Activated gamma-delta T cell treated with Interleukin-2 at 50 U/mL for 16 hours (primary cell): ENCODE measurements around the gene FGF19.
"Not testable (repeated sequence)": the region's sequence is repeated elsewhere in the genome, so short reads cannot be mapped to it uniquely, and the experiment has no call there.

Experiments
- DNase-seq: peaks from one replicate; pipeline ENCODE4 v3.0.0-alpha.2; 2020

Gene FGF19

DNA sequence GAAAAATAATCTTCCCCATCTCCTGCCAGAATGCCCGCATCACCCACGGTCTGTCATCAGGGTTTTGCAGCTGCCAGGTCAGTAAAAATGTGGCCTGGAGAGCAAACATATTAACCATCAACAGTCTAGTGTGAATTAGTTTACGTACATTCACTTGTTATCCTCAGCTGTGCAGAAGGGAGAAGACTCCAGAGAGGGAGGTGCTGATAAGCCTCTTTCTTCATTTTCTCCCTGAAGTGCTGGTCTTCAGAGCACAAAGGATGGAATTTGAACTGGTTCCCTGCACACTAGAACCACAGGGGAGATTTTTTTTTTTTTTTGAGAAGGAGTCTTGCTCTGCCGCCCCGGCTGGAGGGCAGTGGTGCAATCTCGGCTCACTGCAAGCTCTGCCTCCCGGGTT lies 8.2 kb downstream of the FGF19 start:
- no peak for DNase-seq

DNA sequence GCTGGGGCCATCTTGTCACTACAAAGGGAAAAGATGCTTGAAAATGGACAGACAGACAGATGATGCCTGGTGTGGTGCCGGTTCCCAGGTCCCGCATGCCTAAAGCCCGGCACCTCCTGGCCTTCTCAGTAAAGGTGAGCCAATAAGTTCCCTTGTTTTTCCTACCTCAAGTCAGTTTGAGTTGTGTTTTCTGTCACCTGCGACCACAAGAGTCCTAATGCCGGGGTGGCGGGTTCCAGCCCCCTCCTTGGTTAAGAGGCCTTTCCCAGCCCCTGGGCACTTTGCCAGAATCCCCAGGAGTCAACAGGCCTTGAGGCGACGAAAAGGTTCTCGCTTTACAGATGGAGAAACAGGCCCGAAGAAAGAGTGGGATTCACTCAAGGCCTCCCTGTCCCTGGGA lies 9.0 kb downstream of the FGF19 start:
- no peak for DNase-seq

DNA sequence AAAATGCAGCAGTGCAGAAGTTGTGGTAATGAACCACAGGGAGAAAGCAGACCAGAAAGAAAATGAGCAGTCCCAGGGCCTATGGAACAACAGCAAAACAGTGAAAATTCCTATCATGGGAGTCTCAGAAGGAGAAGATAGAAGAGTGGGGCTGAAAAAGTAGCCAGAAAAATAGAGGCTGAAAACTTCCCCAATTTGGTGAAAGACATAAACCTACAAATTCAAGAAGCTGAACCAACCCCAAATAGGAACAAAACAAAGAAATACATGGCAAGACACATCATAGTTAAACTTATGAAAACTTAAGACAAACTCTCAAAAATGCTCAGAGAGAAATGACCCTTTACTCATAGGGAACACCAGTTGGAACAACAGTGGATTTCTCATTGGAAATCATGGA lies 11.4 kb downstream of the FGF19 start:
- no peak for DNase-seq

DNA sequence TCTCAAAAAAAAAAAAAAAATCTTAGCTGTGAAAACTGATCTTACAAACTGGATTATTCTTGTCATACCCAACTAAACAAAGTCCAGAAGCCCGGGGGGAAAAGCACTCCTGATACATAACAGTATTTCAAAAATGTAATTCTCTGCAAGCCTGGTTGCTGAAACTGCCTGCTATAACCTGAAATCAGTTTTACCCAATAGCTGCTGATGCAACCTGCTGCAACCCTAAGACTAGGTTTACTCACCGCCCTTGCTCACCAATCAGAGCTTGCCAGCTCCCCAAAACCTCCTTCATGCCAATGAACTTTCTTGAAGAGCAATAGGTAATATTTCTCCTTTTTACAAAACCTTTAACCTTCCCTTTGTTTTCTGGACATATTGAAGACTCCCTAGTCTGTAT lies 12.4 kb downstream of the FGF19 start:
- no peak for DNase-seq

DNA sequence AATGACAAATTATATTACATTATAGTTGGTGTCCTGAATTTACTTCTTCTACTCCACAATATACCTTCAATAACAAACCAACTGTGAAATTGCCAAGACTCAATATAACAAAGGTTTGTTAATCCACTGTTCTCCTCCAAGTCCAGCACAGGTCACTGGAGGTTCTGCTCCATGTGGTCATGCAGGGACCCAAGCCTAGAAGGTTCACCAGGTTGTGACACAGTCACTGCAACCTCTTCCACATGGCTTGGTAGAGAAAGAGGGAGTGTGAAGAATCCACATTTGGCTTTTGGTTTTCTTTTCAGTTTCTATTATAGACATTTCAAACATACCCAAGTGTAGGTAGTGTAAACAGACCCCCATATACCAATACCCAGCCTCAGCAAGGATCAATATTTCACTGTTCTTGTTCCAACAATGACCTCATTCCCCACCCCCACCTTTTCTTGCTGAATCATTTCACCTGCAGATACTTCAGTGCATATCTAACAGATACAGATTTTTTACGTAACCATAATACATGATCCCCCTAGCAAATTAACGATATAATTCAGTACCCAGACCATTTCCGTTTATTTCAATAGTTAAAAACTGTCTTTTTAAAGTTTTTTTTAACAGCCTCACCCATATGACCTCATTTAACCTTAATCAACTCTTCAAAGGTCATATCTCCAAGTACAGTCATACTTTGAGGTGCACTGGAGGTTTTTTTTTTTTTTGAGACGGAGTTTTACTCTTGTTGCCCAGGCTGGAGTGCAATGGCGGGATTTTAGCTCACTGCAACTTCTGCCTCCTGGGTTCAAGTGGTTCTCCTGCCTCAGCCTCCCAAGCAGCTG lies 14.1 kb downstream of the FGF19 start:
- no peak for DNase-seq

DNA sequence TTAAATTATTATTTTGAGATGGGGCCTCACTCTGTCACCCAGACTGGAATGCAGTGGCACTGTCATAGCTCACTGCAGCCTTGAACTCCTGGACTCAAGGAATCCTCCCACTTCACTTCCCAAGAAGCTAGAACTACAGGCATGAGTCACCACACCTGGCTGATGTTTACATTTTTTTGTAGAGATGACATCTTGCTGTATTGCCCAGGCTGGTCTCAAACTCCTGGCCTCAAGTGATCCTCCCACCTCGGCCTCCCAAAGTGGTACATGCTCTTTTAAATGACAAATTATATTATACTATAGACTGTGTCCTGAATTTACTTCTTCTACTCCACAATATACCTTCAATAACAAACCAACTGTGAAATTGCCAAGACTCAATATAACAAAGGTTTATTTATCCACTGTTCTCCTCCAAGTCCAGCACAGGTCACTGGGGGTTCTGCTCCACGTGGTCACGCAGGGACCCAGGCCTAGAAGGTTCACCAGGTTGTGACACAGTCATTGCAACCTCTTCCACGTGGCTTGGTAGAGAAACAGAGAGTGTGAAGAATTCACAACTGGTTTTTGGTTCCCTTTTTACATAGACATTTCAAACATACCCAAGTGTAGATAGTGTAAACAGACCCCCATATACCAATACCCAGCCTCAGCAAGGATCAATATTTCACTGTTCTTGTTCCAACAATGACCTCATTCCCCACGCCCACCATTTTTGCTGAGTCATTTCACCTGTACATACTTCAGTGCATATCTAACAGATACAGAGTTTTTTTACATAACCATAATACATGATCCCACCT lies 15.7 kb downstream of the FGF19 start:
- not testable (repeated sequence) for DNase-seq

DNA sequence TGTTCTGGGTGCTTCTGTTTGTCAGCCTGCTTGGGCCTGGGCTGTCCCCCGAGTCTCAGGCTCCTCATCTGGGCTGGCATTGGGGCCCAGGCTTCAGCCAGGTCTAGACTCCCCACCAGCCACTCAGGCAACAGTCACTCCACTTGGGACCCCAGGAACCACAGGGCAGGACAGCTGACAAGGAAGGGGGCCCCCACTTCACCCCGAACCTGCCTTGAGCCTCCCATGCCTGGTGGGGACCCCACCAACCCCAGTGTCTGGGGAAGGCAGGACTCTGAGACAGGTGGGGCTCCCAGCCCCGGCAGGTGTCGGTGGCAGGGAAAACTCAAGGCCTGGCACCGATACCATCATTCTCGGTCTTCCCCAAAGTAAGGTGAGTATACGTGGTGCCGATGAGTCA lies 17.0 kb downstream of the FGF19 start:
- DNase-seq: no peak

DNA sequence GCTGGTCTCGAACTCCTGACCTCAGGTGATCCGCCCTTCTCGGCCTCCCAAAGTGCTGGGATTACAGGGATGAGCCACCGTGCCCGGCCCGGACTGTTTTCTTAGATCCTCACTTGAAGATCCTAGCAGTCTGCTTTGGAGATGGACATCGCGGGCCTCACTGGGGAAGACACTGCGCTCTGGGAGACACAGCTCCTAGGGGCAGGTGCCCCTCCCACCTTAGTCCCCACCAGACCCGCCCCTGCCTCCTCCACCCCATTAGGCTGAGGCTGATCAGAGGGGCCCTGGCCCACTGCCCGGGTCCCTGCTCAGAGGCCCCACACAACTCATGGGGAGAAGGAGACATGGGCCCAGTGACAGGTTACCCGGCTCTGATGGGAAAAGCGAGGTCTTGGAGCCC lies 17.4 kb downstream of the FGF19 start:
- DNase-seq: no peak

DNA sequence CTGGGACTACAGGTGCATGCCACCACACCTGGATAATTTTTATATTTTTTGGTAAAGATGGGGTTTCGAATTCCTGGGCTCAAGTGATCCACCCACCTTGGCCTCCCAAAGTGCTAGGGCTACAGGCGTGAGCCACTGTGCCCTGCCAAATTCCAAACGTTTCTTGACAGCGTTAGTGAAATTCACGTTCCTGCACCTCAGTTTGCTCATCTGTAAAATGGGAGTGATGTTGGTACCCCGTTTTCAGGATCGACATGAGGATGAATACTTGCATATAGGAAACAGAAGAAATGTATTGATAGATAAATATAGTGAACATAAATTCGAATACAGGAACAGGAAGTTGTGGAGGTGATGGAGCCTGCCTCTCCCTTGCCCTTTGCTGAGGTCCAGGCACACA lies 18.5 kb downstream of the FGF19 start:
- no peak for DNase-seq

DNA sequence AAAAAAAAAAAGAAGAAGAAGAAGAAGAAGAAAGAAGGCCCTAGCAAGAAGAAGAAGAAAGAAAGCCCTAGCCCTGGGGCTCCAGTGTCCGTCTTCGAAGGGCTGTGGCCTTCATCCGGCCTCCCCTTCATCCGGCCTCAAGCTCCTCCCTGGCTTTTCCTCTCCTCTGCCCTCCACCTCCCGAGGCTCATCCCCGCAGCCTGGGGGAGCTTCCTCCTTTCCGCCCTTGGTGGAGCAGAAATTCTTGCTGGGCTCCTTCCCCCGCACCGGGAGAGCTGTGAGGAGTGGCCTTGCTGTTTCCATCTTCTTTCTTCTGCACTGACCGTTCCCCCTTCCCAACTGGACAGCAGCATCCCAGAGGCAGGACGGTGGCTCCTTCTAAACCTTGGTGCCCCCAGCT lies 19.2 kb downstream of the FGF19 start:
- no peak for DNase-seq

DNA sequence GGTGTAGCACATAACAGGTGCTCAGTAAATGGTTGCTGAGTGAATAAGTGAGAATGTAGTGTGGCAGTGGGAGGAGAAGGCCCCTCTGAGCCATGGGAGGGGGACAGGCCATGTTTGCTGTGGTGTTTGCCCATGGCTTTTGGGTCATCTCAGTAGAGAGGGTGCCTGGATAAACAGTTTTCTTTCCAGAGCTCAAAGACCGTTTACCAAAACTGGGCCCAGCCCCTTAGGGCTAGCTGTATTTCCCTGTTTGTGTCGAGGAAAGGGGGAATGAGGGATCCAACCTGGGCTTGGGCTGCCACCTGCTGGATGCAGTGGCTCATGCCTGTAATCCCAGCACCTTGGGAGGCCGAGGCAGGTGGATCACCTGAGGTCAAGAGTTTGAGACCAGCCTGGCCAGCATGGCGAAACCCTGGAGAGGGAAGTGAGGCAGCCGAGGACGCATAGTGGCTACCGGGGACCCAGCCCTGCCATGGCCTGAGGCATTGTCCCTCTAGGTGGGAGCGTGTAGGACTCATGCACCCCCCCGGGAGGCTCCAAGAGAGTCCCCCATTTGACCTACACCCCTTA lies 20.0 kb downstream of the FGF19 start:
- DNase-seq: no peak

DNA sequence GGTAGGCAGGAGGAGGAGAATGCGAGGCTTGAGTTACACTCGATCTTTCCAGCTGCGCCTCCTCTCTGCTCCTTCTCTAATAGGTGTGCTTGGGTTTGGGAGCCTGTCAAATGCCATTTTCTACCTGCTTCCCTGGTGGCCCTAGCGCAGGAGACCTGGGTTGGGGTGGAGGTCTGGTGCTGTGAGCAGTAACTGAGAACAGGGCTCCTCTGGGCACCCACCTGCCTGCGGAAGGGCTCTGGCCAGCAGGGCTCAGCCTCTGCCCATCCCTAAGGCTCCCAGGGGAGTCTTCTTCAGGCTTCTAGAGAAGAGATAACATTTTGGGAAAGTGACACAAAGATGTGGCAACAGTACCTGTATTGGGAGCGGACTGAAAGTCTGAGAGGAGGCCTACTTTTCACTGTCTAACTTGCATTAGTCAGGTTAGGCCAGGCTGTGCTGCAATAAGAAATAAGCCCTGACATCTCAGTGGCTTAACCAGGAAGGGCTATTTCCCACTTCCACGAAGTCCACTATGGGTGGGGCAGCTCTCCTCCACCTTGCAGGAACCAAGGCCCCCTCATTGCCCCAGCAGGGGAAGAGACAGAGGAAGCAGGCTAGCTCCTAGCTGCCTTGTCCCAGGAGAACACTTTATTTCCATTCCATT lies 21.0 kb downstream of the FGF19 start:
- no peak for DNase-seq

DNA sequence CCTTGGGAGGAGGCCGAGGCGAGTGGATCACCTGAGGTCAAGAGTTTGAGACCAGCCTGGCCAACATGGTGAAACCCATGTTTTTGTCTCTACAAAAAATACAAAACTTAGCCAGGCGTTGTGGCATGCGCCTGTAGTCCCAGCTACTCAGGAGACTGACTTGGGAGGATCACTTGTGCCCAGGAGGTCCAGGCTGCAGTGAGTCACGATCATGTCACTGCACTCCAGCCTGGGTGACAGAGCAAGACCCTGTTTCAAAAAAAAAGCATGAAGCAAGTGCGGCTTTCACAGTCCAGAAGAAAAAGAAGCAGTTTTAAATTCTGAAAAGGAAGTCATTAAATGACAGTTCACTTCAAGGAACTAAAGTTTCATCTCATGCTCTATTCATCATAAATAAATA lies 21.6 kb downstream of the FGF19 start:
- DNase-seq: no peak

DNA sequence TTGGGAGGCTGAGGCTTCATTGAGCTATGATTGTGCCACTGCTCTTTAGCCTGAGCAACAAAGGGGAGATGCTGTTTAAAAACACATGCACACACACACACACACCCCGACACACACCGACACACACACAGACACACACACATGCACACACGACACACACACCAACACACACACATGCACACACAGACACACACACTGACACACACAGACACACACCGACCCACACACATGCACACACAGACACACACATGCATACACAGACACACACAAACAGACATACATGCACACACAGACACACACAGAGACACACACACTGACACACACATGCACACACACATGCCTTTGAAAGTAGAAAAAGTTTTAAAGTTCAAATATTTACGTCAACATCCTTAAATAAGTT lies 23.1 kb downstream of the FGF19 start:
- DNase-seq: no peak

DNA sequence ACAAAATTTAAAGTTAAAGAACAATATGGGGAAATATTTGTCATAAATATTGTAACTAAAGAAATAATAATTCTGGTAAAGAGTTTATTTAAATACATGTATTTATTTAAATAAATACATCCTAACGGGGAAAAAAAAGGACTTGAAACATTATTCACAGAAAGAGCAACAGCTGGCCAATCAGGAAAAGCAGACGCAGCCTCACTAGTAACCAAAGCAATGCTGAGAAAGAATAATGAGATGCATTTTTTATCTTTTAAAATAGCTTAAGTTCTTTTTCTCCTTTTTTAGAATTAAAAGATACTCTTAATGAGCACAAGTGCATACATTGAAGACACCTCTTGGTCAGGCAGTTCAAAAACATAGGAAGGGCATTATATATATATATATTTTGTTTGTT lies 26.1 kb downstream of the FGF19 start:
- no peak for DNase-seq

DNA sequence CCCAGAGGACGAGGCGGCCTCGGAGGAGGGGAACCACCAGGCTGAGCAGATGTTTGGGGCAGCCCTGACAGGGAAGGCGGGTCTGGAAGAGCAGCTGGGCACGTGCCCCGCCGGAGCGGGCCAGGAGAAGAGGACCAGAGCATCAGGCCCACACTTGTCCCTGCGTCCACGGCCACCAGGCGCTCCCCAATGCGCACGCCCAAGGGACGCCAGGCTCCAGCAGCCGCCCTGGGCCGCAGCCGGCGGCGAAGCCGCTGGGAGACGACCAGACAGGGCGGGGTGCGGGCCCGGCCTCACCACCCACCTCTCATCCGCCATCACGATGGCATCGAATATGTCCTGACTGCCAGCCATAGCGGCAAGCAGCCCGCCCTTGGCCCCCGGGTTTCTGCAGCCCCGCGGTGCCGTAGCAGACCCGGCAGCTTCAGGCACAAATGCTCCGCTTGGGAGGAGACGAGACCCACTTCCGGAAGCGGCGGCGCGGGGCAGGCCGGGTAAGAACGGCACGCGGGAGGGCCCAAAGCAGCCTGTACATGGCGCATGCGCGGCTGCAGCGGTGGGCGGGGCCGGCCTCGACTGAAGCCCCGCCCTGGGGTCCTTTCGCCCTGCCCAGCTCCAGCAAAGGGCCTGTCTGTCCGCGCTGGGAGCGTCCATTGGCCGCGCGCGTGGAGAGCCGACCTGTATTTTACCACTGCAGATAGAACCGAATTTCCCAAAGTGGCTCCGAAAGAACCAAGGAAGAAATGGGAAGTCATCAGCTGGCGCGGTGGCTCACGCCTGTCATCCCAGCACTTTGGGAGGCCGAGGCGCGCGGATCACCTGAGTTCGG lies 28.7 kb downstream of the FGF19 start, which contains the start of gene LTO1:
Gene LTO1 (minus strand): TSS at position 468 of the 829 bp plus-strand sequence. CDS start 114 bp downstream, at position 354.
- DNase-seq: peak; percentile 95

DNA sequence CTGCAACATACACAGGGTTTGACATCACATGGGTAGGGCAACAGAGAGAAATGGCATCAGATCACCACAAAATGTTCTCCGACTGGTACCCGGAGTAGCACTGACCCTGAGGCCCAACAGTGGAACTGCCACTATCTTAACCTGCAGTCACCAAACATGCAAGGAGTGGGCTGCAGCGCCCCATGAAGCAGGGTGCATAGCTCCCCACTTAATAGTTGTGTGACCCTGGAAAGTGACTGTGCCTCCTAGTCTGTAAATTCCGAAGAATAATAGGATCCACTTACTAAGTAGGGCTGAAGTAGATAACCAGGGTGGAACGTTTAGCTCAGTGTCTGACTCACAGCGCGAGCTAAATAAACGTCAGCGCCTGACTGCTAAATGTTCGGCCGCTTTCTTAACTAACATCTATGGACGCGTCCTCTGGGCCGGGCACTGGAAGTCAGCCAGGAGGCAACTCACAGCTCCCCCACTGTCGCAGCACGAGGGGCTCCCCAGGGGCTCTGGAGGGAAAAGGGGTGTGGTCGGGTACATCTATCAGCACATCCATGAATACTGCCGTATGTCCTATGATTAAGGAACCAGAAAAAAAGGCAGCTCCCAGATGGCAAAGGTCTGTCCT lies 29.4 kb downstream of the FGF19 start:
- DNase-seq: no peak

DNA sequence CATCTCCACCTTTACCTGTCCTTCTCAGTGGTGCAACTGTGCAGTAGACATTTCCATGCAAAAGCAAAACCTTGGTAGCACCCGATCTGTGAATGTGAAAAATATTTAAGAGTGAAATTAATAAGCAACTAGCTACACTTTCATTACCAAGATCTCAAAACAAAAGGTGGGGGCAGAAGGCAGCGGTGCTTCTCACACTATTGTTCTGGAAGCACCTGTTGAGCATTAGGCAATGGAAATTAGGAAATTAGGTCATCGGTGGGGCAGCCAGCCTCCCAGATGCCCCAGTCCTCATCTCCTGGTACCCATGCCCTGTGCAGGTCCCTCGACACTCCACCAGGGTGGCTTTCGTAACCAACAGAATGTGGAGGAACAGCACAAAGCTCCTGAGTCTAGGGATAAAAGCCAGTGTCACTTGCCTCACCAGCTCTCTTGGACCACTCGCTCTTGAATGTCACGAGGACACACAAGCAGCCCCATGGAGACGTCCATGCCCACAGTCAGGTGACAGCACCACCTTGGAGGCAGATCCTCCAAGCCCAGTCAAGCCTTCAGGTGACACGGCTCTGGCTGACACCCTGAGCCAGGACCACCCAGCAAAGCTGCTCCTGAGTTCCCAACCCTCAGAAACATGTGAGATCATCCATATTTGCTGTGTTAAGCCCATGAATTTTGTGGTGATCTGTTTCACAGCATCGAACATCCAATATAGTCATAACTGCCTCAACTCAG lies 31.9 kb downstream of the FGF19 start:
- no peak for DNase-seq

DNA sequence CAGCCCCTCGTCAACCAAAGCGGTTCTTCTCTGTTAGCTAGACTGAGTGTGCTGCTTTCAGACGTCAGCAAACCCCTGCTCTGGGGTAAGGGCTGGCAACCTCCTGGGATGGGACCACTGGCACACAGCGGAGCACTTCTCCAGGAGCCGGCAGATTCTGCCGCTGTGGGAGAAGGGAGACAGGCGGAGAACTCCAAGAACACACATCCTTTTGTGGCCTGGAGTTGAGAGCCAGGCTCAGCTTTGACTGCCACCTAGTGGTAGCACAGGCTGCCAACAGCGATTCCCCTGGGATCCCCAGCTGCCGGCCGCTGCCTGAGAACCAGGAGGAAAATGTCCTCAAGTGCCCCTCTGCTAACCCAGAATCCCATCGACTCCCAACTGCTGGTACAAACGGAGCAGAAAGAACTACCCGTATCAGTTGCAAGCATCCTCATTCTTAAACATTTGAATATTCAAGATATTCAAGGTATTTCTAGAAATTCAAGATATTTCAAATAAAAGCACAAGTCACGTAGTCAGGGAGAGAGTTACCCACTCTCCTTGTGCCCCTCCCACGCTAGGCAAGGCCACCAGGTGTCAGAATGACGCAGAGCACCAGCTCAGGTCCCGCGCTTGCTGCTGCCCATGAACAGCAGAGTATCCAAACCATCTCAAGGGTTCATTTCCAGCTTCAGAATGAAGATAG lies 33.5 kb downstream of the FGF19 start:
- DNase-seq: peak; percentile 49

DNA sequence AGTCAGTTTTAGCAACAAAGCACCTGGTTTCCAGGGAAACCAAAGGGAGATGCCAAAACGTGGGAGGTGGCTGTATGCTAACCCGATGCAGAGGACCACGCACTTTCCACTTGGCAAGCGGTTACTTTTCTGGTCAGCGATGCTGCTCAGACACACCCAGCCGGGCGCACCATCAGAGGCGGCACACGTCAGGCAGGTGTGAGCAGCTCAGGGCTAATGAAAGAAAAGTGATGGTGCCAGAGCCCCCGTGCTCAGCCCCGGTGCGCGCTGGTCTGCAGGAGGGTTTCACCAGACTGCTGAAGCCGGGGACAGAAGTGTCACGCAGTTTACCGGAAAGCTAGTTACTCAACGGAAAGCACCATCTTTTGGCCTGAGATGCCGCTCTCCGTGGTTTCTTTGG lies 34.3 kb downstream of the FGF19 start:
- DNase-seq: no peak
